B cell (primary cell): ENCODE results near the gene DMPK.

Experiments used
- EZH2 ChIP-seq: IDR thresholded peaks from 2 replicates; pipeline ENCODE4 v1.6.1; 2012; ENCODE audit warnings: borderline replicate concordance, low read depth, mild to moderate bottlenecking, moderate library complexity, low read length; ENCODE audit not compliant: insufficient read depth, poor library complexity, severe bottlenecking
- TF ChIP-seq, protein P1 (sequence below): fragments of 200-600 bp; IDR thresholded peaks from one replicate; pipeline ENCODE4 v1.8.0; 2022; ENCODE audit warnings: antibody characterized with exemption, mild to moderate bottlenecking

DNA sequence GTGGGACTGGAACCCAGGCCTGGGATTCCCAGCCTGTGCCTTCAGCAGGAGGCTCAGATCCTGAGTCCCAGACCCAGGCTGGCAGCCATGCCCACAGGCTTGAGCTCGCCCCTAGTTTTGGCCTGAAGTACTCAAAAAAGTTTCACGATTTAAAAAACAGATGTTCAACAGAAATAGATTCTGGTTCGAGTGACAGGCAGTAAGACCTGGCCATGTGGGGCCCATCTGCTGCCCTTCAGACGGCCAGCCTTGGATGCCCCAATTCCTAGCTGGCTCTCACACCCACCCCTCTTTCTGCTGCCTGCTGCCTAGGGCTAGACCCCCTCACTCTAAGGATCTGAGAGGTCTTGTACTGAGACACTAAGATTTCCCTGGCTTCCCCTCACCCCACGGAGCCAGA lies 2.8 kb upstream of the DMPK start:
- TF ChIP-seq, protein P1, sequence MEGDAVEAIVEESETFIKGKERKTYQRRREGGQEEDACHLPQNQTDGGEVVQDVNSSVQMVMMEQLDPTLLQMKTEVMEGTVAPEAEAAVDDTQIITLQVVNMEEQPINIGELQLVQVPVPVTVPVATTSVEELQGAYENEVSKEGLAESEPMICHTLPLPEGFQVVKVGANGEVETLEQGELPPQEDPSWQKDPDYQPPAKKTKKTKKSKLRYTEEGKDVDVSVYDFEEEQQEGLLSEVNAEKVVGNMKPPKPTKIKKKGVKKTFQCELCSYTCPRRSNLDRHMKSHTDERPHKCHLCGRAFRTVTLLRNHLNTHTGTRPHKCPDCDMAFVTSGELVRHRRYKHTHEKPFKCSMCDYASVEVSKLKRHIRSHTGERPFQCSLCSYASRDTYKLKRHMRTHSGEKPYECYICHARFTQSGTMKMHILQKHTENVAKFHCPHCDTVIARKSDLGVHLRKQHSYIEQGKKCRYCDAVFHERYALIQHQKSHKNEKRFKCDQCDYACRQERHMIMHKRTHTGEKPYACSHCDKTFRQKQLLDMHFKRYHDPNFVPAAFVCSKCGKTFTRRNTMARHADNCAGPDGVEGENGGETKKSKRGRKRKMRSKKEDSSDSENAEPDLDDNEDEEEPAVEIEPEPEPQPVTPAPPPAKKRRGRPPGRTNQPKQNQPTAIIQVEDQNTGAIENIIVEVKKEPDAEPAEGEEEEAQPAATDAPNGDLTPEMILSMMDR, result no peak
- TF ChIP-seq EZH2, result no peak
